ENCODE data around the gene PANK2. TPM values are rescaled to one million over a fixed set of nuclear protein-coding genes. Genes with fewer than 3 reads are reported as not detected.

PANK2 gene
- 41.0 and 41.4 TPM in 2 replicates for total RNA-seq

GRCh38 chr20:3888622-3889488 is at the start of gene PANK2:
PANK2 (plus strand) TSS chr20:3889387.

GRCh38 chr20:3846740-3847428 is 42.3 kb upstream of the PANK2 start, which contains the start of gene MAVS:
MAVS (plus strand) TSS chr20:3846834; CDS start chr20:3854625, 7,791 bp downstream.

Other genes with a start within 250 kb of the PANK2 start
- not detected in 2 replicates for gene GFRA4, start 226.0 kb upstream of the PANK2 start, total RNA-seq
- 11.3 and 15.3 TPM in 2 replicates for gene ADAM33, start 207.4 kb upstream of the PANK2 start, total RNA-seq
- not detected in 2 replicates for gene SIGLEC1, start 176.8 kb upstream of the PANK2 start, total RNA-seq
- 0.03 TPM in 1 of 2 replicates, not detected in the other for gene HSPA12B, start 156.7 kb upstream of the PANK2 start, total RNA-seq
- 17.5 and 32.5 TPM in 2 replicates for gene ADISSP, start 121.6 kb upstream of the PANK2 start, total RNA-seq
- 0.13 and 0.20 TPM in 2 replicates for gene SPEF1, start 107.9 kb upstream of the PANK2 start, total RNA-seq
- gene CENPB, start 102.6 kb upstream of the PANK2 start, total RNA-seq: 101 and 113 TPM in 2 replicates
- gene CDC25B, start 93.1 kb upstream of the PANK2 start, total RNA-seq: 32.2 and 33.4 TPM in 2 replicates
- gene AP5S1, start 68.8 kb upstream of the PANK2 start, total RNA-seq: 18.2 and 19.5 TPM in 2 replicates
- gene MAVS, start 42.6 kb upstream of the PANK2 start, total RNA-seq: 30.9 and 34.4 TPM in 2 replicates
- 29.1 and 34.0 TPM in 2 replicates for gene RNF24, start 126.2 kb downstream of the PANK2 start, total RNA-seq

All from smooth muscle cell of the pulmonary artery (primary cell).